H1 (cell line): ENCODE data around the gene LSG1. TPM values are rescaled to one million over a fixed set of nuclear protein-coding genes. Genes with fewer than 3 reads are reported as not detected.

Source experiments
- BCL11A ChIP-seq, 2 experiments: IDR thresholded peaks; one replicate each; pipeline ENCODE4 v1.6.1; 2011; ENCODE audit warnings: low read depth in 2 of 2, low read length in 2 of 2, mild to moderate bottlenecking in 2 of 2
- CEBPB ChIP-seq: IDR thresholded peaks from 2 replicates; pipeline ENCODE4 v1.6.1; 2012; ENCODE audit warnings: low read depth, low read length
- CREB1 ChIP-seq: IDR thresholded peaks from 2 replicates; pipeline ENCODE4 v1.6.1; 2012; ENCODE audit warnings: inconsistent platforms
- EGR1 ChIP-seq: IDR thresholded peaks from 2 replicates; pipeline ENCODE4 v1.6.1; 2011; ENCODE audit warnings: low read depth, low read length, borderline replicate concordance
- RBBP5 ChIP-seq: IDR thresholded peaks from 2 replicates; pipeline ENCODE4 v1.7.1; 2012; ENCODE audit warnings: low read depth, mild to moderate bottlenecking, inconsistent platforms, low read length, moderate library complexity, borderline replicate concordance
- RFX5 ChIP-seq: IDR thresholded peaks from 2 replicates; pipeline ENCODE4 v1.6.1; 2011; ENCODE audit warnings: low read depth, low read length, improper control_type of control experiment, borderline replicate concordance
- polyA plus RNA-seq, 7 experiments: library from polyadenylated mRNA; depleted of rRNA in 3 of 7; stranded (reverse) in 5 of 7; unstranded in 2 of 7; fragments of >200 nt in 5 of 7; fragments of 200-250 nt in 2 of 7; gene quantifications; 1 replicate in 5 of 7; 2 replicates in 1 of 7; 4 replicates in 1 of 7; pipeline versions ENCODE4 v1.2.1 to v1.2.3, GENCODE V29; 2011 to 2013; ENCODE audit warnings: missing spikeins in 2 of 7, mixed read lengths in 2 of 7
- total RNA-seq: library from RNA; stranded (reverse); fragmentation: NEBNext Ultra II Directional; extraction: Animal tissue kit (Norgen Biotek cat#: 25700); gene quantifications from 2 replicates; pipeline ENCODE4 v1.2.1, GENCODE V29; 2021

LSG1 gene
- total and polyA plus RNA-seq, 2 of the 8 experiments (the other 6 are each of a cell fraction or from before 2014, with no cell fraction given): 23.7 to 47.6 TPM

DNA sequence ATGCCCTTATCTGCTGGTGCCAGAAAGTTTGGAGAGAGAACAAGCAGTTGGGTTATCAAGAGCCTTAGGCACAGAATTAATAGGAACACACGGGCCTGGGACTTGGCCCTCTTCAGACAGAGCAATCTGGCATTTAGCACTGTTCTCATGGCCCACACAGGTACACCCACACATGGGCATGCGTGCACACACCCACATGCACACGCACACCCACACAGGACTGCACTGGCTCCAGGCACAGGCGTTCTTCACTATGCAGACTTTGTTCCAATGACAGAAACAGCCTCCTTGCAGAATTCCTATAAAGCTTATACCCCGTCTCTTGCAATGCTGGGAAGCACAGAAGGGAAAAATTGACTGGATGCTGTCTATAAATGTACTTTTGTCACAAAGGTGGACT, 75.1 kb downstream of the LSG1 start (continued):
- TF ChIP-seq RBBP5 (no peak), CREB1 (no peak), EGR1 (no peak), RFX5 (no peak), CEBPB (no peak), BCL11A (IDR thresholded peaks at IDR 0.05; ENCODE audit: low read depth in 2 of 2, low read length in 2 of 2) (no peak)
